ENCODE measurements around the gene MTRR. TPM values are rescaled to one million over a fixed set of nuclear protein-coding genes. Genes with fewer than 3 reads are reported as not detected.

Gene MTRR
- total and polyA plus RNA-seq, 5 donors from 2014 or later, result 39.1 to 101 (median 55.8) TPM

GRCh38 chr5:7872517-7873130, 3.7 kb downstream of the MTRR start:
- no peaks in the 10 kb centered on the region for H3K9me3 ChIP-seq (ENCODE audit: control insufficient read depth in 2 of 2, low read length in 2 of 2)
- H3K4me3 Mint-ChIP-seq, result peak overlapping the region; percentile 79 to 95 (median 87)
- H3K27me3 Mint-ChIP-seq, result no peaks in the 10 kb centered on the region
- peaks cover 72% of the 10 kb centered on the region for H3K4me1 ChIP-seq (ENCODE audit: control insufficient read depth, insufficient read depth, low read length, poor library complexity, severe bottlenecking)
- H3K4me3 ChIP-seq (ENCODE audit: low read depth, low read length), result peak overlapping the region; percentile 95
- peaks cover 31% of the 10 kb centered on the region for H3K36me3 ChIP-seq (ENCODE audit: control insufficient read depth, insufficient read depth, low read length)
- peaks cover 25% of the 10 kb centered on the region for H3K36me3 Mint-ChIP-seq
- H3K4me1 Mint-ChIP-seq, result peaks cover 35 to 77% (median 58%) of the 10 kb centered on the region in 4 donors
- no peaks in the 10 kb centered on the region for H3K27me3 ChIP-seq (ENCODE audit: control insufficient read depth, insufficient read depth, low read length)
- peak overlapping the region; percentile 90 to 98 (median 91) for H3K27ac Mint-ChIP-seq
- no peaks in the 10 kb centered on the region for H3K9me3 Mint-ChIP-seq
- peak overlapping the region; percentile 82 for H3K27ac ChIP-seq (ENCODE audit: insufficient read depth, low read length, poor library complexity, severe bottlenecking)
- DNase-seq, result no peak
- no peak for ATAC-seq (ENCODE audit: low read depth in 2 of 2)

DNA sequence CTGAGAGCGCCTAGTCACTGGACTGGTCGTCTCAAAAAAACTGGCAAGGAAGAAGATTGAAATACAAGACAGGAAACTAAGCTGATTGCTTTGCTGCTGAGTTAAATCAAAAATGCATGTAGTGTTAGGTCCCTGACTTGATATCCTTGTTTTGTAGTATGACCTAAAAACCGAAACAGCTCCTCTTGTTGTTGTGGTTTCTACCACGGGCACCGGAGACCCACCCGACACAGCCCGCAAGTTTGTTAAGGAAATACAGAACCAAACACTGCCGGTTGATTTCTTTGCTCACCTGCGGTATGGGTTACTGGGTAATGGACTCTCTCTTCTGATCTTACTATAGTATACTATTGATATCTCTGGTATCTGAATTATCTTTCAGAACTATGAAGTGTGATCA, 4.3 kb downstream of the MTRR start:
- Mint-ChIP-seq H3K4me1 (peaks cover 39 to 77% (median 62%) of the 10 kb centered on the region in 4 donors), H3K27ac (peak overlapping the region; percentile 90 to 98 (median 91)), H3K36me3 (peaks cover 31% of the 10 kb centered on the region), H3K4me3 (peak overlapping the region; percentile 79 to 95 (median 87)), H3K27me3 (no peaks in the 10 kb centered on the region), H3K9me3 (no peaks in the 10 kb centered on the region)
- Histone ChIP-seq H3K4me1 (ENCODE audit: control insufficient read depth, insufficient read depth, low read length, poor library complexity, severe bottlenecking) (peaks cover 69% of the 10 kb centered on the region), H3K27ac (ENCODE audit: insufficient read depth, low read length, poor library complexity, severe bottlenecking) (peak overlapping the region; percentile 82), H3K27me3 (ENCODE audit: control insufficient read depth, insufficient read depth, low read length) (no peaks in the 10 kb centered on the region), H3K9me3 (ENCODE audit: control insufficient read depth in 2 of 2, low read length in 2 of 2) (no peaks in the 10 kb centered on the region), H3K4me3 (ENCODE audit: low read depth, low read length) (peak overlapping the region; percentile 95), H3K36me3 (ENCODE audit: control insufficient read depth, insufficient read depth, low read length) (peaks cover 37% of the 10 kb centered on the region)
- ATAC-seq (ENCODE audit: low read depth in 2 of 2), result no peak
- DNase-seq, result peak in 1 of 3 donors; percentile 76

- H3K4me1 ChIP-seq (ENCODE audit: control insufficient read depth, insufficient read depth, low read length, poor library complexity, severe bottlenecking), result peaks cover 71% of the 10 kb centered on the region
- no peaks in the 10 kb centered on the region for H3K27me3 ChIP-seq (ENCODE audit: control insufficient read depth, insufficient read depth, low read length)
- peaks cover 43 to 81% (median 68%) of the 10 kb centered on the region in 4 donors for H3K4me1 Mint-ChIP-seq
- H3K36me3 ChIP-seq (ENCODE audit: control insufficient read depth, insufficient read depth, low read length), result peaks cover 49% of the 10 kb centered on the region
- no peak overlapping the region for H3K27ac ChIP-seq (ENCODE audit: insufficient read depth, low read length, poor library complexity, severe bottlenecking)
- H3K4me3 Mint-ChIP-seq, result no peak overlapping the region
- no peak overlapping the region for H3K27ac Mint-ChIP-seq
- DNase-seq (no peak), ATAC-seq (ENCODE audit: low read depth in 2 of 2) (no peak)
- no peaks in the 10 kb centered on the region for H3K9me3 Mint-ChIP-seq
- no peaks in the 10 kb centered on the region for H3K27me3 Mint-ChIP-seq
- H3K36me3 Mint-ChIP-seq, result peaks cover 41% of the 10 kb centered on the region
- H3K9me3 ChIP-seq (ENCODE audit: control insufficient read depth in 2 of 2, low read length in 2 of 2), result no peaks in the 10 kb centered on the region
- H3K4me3 ChIP-seq (ENCODE audit: low read depth, low read length), result no peak overlapping the region
Observed at GRCh38 chr5:7874639-7875038, 5.7 kb downstream of the MTRR start.

DNA sequence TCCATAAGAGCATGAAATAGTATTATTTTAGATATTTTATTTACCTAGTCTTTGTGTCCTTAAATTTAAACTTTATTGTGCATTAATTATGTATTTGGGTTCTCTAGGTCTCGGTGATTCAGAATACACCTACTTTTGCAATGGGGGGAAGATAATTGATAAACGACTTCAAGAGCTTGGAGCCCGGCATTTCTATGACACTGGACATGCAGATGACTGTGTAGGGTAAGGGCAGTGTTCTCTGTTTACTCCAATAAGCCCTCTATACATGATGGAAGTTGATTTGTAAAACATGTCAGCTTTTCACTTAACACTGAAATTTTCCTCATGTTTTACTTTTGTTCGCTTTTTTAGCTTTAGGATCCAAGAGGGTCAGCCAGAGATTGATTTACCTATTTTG, 6.2 kb downstream of the MTRR start:
- H3K36me3 Mint-ChIP-seq, result peaks cover 41% of the 10 kb centered on the region
- H3K27me3 ChIP-seq (ENCODE audit: control insufficient read depth, insufficient read depth, low read length), result no peaks in the 10 kb centered on the region
- peak overlapping the region; percentile 16 for H3K27ac ChIP-seq (ENCODE audit: insufficient read depth, low read length, poor library complexity, severe bottlenecking)
- peaks cover 54% of the 10 kb centered on the region for H3K36me3 ChIP-seq (ENCODE audit: control insufficient read depth, insufficient read depth, low read length)
- no peaks in the 10 kb centered on the region for H3K9me3 ChIP-seq (ENCODE audit: control insufficient read depth in 2 of 2, low read length in 2 of 2)
- H3K4me3 ChIP-seq (ENCODE audit: low read depth, low read length), result no peak overlapping the region
- H3K27ac Mint-ChIP-seq, result no peak overlapping the region
- ATAC-seq (ENCODE audit: low read depth in 2 of 2) (no peak), DNase-seq (no peak)
- peak overlapping the region in 1 of 4 donors; percentile 90 for H3K4me3 Mint-ChIP-seq
- no peaks in the 10 kb centered on the region for H3K27me3 Mint-ChIP-seq
- peaks cover 67% of the 10 kb centered on the region for H3K4me1 ChIP-seq (ENCODE audit: control insufficient read depth, insufficient read depth, low read length, poor library complexity, severe bottlenecking)
- no peaks in the 10 kb centered on the region for H3K9me3 Mint-ChIP-seq
- H3K4me1 Mint-ChIP-seq, result peaks cover 43 to 81% (median 65%) of the 10 kb centered on the region in 4 donors

GRCh38 chr5:7876867-7877266, 7.9 kb downstream of the MTRR start:
- H3K4me1 Mint-ChIP-seq, result peaks cover 40 to 79% (median 60%) of the 10 kb centered on the region in 4 donors
- DNase-seq (peak in 2 of 3 donors; percentile 24 to 52), ATAC-seq (ENCODE audit: low read depth in 2 of 2) (peak; percentile 62 to 70)
- peak overlapping the region; percentile 58 for H3K27ac ChIP-seq (ENCODE audit: insufficient read depth, low read length, poor library complexity, severe bottlenecking)
- no peaks in the 10 kb centered on the region for H3K9me3 ChIP-seq (ENCODE audit: control insufficient read depth in 2 of 2, low read length in 2 of 2)
- H3K36me3 ChIP-seq (ENCODE audit: control insufficient read depth, insufficient read depth, low read length), result peaks cover 71% of the 10 kb centered on the region
- H3K4me1 ChIP-seq (ENCODE audit: control insufficient read depth, insufficient read depth, low read length, poor library complexity, severe bottlenecking), result peaks cover 50% of the 10 kb centered on the region
- peak overlapping the region in 3 of 4 donors; percentile 53 to 62 (median 56) for H3K4me3 Mint-ChIP-seq
- H3K27ac Mint-ChIP-seq, result peak overlapping the region; percentile 15 to 73 (median 47)
- no peaks in the 10 kb centered on the region for H3K27me3 ChIP-seq (ENCODE audit: control insufficient read depth, insufficient read depth, low read length)
- H3K4me3 ChIP-seq (ENCODE audit: low read depth, low read length), result peak overlapping the region; percentile 64
- peaks cover 54% of the 10 kb centered on the region for H3K36me3 Mint-ChIP-seq
- no peaks in the 10 kb centered on the region for H3K27me3 Mint-ChIP-seq
- H3K9me3 Mint-ChIP-seq, result no peaks in the 10 kb centered on the region

- H3K36me3 ChIP-seq (ENCODE audit: control insufficient read depth, insufficient read depth, low read length), result peaks cover 80% of the 10 kb centered on the region
- Mint-ChIP-seq H3K9me3 (no peaks in the 10 kb centered on the region), H3K36me3 (peaks cover 57% of the 10 kb centered on the region), H3K4me3 (peak overlapping the region in 3 of 4 donors; percentile 6 to 72 (median 31)), H3K4me1 (peaks cover 32 to 78% (median 55%) of the 10 kb centered on the region in 4 donors), H3K27me3 (no peaks in the 10 kb centered on the region), H3K27ac (peak overlapping the region in 2 of 3 donors; percentile 15 to 33)
- peaks cover 42% of the 10 kb centered on the region for H3K4me1 ChIP-seq (ENCODE audit: control insufficient read depth, insufficient read depth, low read length, poor library complexity, severe bottlenecking)
- no peaks in the 10 kb centered on the region for H3K27me3 ChIP-seq (ENCODE audit: control insufficient read depth, insufficient read depth, low read length)
- no peak for ATAC-seq (ENCODE audit: low read depth in 2 of 2)
- peak overlapping the region; percentile 15 for H3K27ac ChIP-seq (ENCODE audit: insufficient read depth, low read length, poor library complexity, severe bottlenecking)
- H3K9me3 ChIP-seq (ENCODE audit: control insufficient read depth in 2 of 2, low read length in 2 of 2), result no peaks in the 10 kb centered on the region
- no peak overlapping the region for H3K4me3 ChIP-seq (ENCODE audit: low read depth, low read length)
- no peak for DNase-seq
Observed at GRCh38 chr5:7877851-7878250, 8.9 kb downstream of the MTRR start.

DNA sequence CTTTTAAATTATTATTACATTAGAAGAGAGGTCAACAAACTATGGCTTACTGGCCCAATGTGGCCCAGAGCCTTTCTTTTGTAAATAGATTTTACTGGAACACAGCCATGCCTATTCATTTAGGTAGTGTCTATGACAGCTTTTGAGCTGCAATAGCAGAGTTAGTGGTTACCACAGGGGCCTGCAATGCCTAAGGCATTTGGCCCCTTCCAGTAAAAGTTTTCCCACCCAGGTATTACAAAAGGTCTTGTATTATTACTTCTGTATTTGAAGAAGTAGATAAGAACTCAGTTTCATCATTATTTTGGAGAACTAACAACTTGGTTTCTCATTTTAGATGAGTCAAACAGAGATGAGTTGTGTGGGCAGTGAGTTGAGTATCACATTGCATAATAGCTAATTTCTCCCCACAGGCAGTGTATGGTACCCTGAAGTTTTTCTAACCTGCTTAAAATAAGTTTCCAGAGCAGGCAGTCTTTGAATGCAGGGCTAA, 9.5 kb downstream of the MTRR start:
- DNase-seq, result peak in 1 of 3 donors; percentile 41
- Histone ChIP-seq H3K27ac (ENCODE audit: insufficient read depth, low read length, poor library complexity, severe bottlenecking) (peak overlapping the region; percentile 15), H3K9me3 (ENCODE audit: control insufficient read depth in 2 of 2, low read length in 2 of 2) (no peaks in the 10 kb centered on the region), H3K36me3 (ENCODE audit: control insufficient read depth, insufficient read depth, low read length) (peaks cover 86% of the 10 kb centered on the region), H3K4me1 (ENCODE audit: control insufficient read depth, insufficient read depth, low read length, poor library complexity, severe bottlenecking) (peaks cover 36% of the 10 kb centered on the region), H3K27me3 (ENCODE audit: control insufficient read depth, insufficient read depth, low read length) (no peaks in the 10 kb centered on the region), H3K4me3 (ENCODE audit: low read depth, low read length) (no peak overlapping the region)
- peak overlapping the region in 1 of 4 donors; percentile 7 for H3K4me3 Mint-ChIP-seq
- peaks cover 26 to 76% (median 51%) of the 10 kb centered on the region in 4 donors for H3K4me1 Mint-ChIP-seq
- peaks cover 57% of the 10 kb centered on the region for H3K36me3 Mint-ChIP-seq
- ATAC-seq (ENCODE audit: low read depth in 2 of 2), result peak in 1 of 2 donors; percentile 40
- peak overlapping the region in 2 of 3 donors; percentile 18 to 63 for H3K27ac Mint-ChIP-seq
- H3K27me3 Mint-ChIP-seq, result no peaks in the 10 kb centered on the region
- no peaks in the 10 kb centered on the region for H3K9me3 Mint-ChIP-seq

All from CD4-positive, CD25-positive, alpha-beta regulatory T cell (primary cell).